GM12891 (cell line): ENCODE measurements around the gene TGFA.

Experiments
- POLR2A ChIP-seq: IDR thresholded peaks from 2 replicates; pipeline ENCODE4 v1.6.1; 2011; ENCODE audit warnings: low read depth, low read length, control low read depth
- POLR2AphosphoS5 ChIP-seq: IDR thresholded peaks from 2 replicates; pipeline ENCODE4 v1.6.1; 2011; ENCODE audit warnings: low read depth, low read length, control low read depth

DNA sequence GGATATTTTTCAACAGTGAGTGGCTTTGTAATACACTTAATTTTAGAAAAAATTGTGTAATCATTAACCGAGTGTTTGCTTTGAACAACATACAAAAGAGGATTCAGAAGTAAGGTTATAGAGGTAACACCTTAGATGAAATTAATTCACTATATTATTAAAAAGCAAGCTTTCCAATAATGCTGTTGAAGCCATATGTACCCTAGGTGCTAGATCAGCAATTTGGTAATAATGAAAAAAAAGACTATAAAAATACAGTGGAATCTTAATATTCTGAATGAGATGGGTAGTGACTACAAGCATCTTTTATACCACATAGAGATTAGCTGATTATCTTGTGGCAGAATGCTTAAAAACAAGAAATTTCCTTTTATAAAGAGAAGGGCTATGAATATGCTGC is 136.6 kb downstream of the TGFA start:
- no peak for TF ChIP-seq POLR2A
- no peak for TF ChIP-seq POLR2AphosphoS5
